Stimulated activated CD4-positive, alpha-beta T cell treated with anti-CD3 and anti-CD28 coated beads, Interleukin-15, amount 100 ng/mL, for 24 hours (primary cell): ENCODE measurements around the gene SFXN5.
"Not testable (repeated sequence)": the region's sequence is repeated elsewhere in the genome, so short reads cannot be mapped to it uniquely, and the experiment has no call there.

ENCODE experiments used
- DNase-seq: peaks from one replicate; pipeline ENCODE4 v3.0.0-alpha.2; 2020

The SFXN5 gene

GRCh38 chr2:73071360-73072128, at the start of gene SFXN5:
TSS of gene SFXN5 (minus strand) at chr2:73071712. CDS start at chr2:73071705, 7 bp downstream.
- DNase-seq: peak; percentile 97

- not testable (repeated sequence) for DNase-seq
Measured at GRCh38 chr2:73119611-73120239, 48.2 kb upstream of the SFXN5 start.

- no peak for DNase-seq
Measured at GRCh38 chr2:73117441-73117840, 45.9 kb upstream of the SFXN5 start.

- no peak for DNase-seq
Measured at GRCh38 chr2:73116182-73116960, 44.9 kb upstream of the SFXN5 start.

- no peak for DNase-seq
Measured at GRCh38 chr2:73114273-73114867, 42.9 kb upstream of the SFXN5 start.

- DNase-seq: peak; percentile 86
Measured at GRCh38 chr2:73112913-73113854, 41.7 kb upstream of the SFXN5 start, which contains the start of gene RAB11FIP5. TSS of gene RAB11FIP5 (minus strand) at chr2:73112948. CDS start at chr2:73112777, 171 bp downstream.

GRCh38 chr2:73112026-73112912, 40.8 kb upstream of the SFXN5 start:
- DNase-seq: peak; percentile 39

GRCh38 chr2:73111073-73112025, 39.8 kb upstream of the SFXN5 start:
- DNase-seq: peak; percentile 15

GRCh38 chr2:73110168-73111072, 38.9 kb upstream of the SFXN5 start:
- no peak for DNase-seq

GRCh38 chr2:73109431-73110167, 38.1 kb upstream of the SFXN5 start:
- no peak for DNase-seq

- DNase-seq: no peak
Measured at GRCh38 chr2:73107211-73107926, 35.9 kb upstream of the SFXN5 start.

GRCh38 chr2:73106791-73107190, 35.3 kb upstream of the SFXN5 start:
- DNase-seq: no peak

GRCh38 chr2:73105511-73105971, 34.0 kb upstream of the SFXN5 start:
- no peak for DNase-seq

- DNase-seq: no peak
Measured at GRCh38 chr2:73104933-73105332, 33.4 kb upstream of the SFXN5 start.

- DNase-seq: no peak
Measured at GRCh38 chr2:73103018-73103542, 31.6 kb upstream of the SFXN5 start.

GRCh38 chr2:73101626-73102256, 30.2 kb upstream of the SFXN5 start:
- no peak for DNase-seq
